ENCODE measurements around the gene NEK1. TPM values are rescaled to one million over a fixed set of nuclear protein-coding genes. Genes with fewer than 3 reads are reported as not detected.
"Not testable (repeated sequence)": the region's sequence is repeated elsewhere in the genome, so short reads cannot be mapped to it uniquely, and the experiment has no call there.

NEK1 gene
- total RNA-seq, 1 donor from 2014 or later, result 9.1 TPM

GRCh38 chr4:169443748-169444147 lies 168.6 kb downstream of the NEK1 start:
- Mint-ChIP-seq H3K27me3 (ENCODE audit: insufficient read depth) (no peaks in the 10 kb centered on the region), H3K36me3 (ENCODE audit: low read depth) (peaks cover 33% of the 10 kb centered on the region), H3K4me1 (ENCODE audit: low read depth) (no peaks in the 10 kb centered on the region), H3K9me3 (peaks cover 40% of the 10 kb centered on the region), H3K27ac (no peak overlapping the region), H3K4me3 (no peak overlapping the region)
- intact Hi-C loops (cut with micrococcal nuclease), result no loop called here
- DNase-seq (ENCODE audit: low spot score), result no peak

GRCh38 chr4:169440446-169440845 lies 171.9 kb downstream of the NEK1 start:
- Mint-ChIP-seq H3K36me3 (ENCODE audit: low read depth) (peaks cover 17% of the 10 kb centered on the region), H3K4me1 (ENCODE audit: low read depth) (no peaks in the 10 kb centered on the region), H3K4me3 (no peak overlapping the region), H3K27me3 (ENCODE audit: insufficient read depth) (no peaks in the 10 kb centered on the region), H3K9me3 (peaks cover 26% of the 10 kb centered on the region), H3K27ac (no peak overlapping the region)
- intact Hi-C loops (cut with micrococcal nuclease), result no loop called here
- no peak for DNase-seq (ENCODE audit: low spot score)

- no peaks in the 10 kb centered on the region for H3K27me3 Mint-ChIP-seq (ENCODE audit: insufficient read depth)
- no peak for DNase-seq (ENCODE audit: low spot score)
- no peak overlapping the region for H3K4me3 Mint-ChIP-seq
- H3K4me1 Mint-ChIP-seq (ENCODE audit: low read depth), result no peaks in the 10 kb centered on the region
- intact Hi-C loops (cut with micrococcal nuclease), result no loop called here
- peaks cover 17% of the 10 kb centered on the region for H3K9me3 Mint-ChIP-seq
- no peak overlapping the region for H3K27ac Mint-ChIP-seq
- peaks cover 14% of the 10 kb centered on the region for H3K36me3 Mint-ChIP-seq (ENCODE audit: low read depth)
These were observed 173.1 kb downstream of the NEK1 start for GRCh38 chr4:169439244-169439643.

- Mint-ChIP-seq H3K36me3 (ENCODE audit: low read depth) (peaks cover 7% of the 10 kb centered on the region), H3K4me1 (ENCODE audit: low read depth) (no peaks in the 10 kb centered on the region), H3K27ac (no peak overlapping the region), H3K27me3 (ENCODE audit: insufficient read depth) (no peaks in the 10 kb centered on the region), H3K9me3 (peaks cover 6% of the 10 kb centered on the region), H3K4me3 (no peak overlapping the region)
- intact Hi-C loops (cut with micrococcal nuclease), result no loop called here
- no peak for DNase-seq (ENCODE audit: low spot score)
These were observed 174.3 kb downstream of the NEK1 start for GRCh38 chr4:169438057-169438480.

GRCh38 chr4:169437299-169438047 lies 174.9 kb downstream of the NEK1 start:
- Mint-ChIP-seq H3K36me3 (ENCODE audit: low read depth) (peaks cover 6% of the 10 kb centered on the region), H3K4me1 (ENCODE audit: low read depth) (no peaks in the 10 kb centered on the region), H3K27ac (no peak overlapping the region), H3K27me3 (ENCODE audit: insufficient read depth) (no peaks in the 10 kb centered on the region), H3K4me3 (no peak overlapping the region), H3K9me3 (peaks cover 4% of the 10 kb centered on the region)
- no peak for DNase-seq (ENCODE audit: low spot score)
- intact Hi-C loops (cut with micrococcal nuclease), result no loop called here

GRCh38 chr4:169436734-169437133 lies 175.6 kb downstream of the NEK1 start:
- Mint-ChIP-seq H3K9me3 (no peaks in the 10 kb centered on the region), H3K4me3 (no peak overlapping the region), H3K4me1 (ENCODE audit: low read depth) (no peaks in the 10 kb centered on the region), H3K27ac (no peak overlapping the region), H3K27me3 (ENCODE audit: insufficient read depth) (no peaks in the 10 kb centered on the region), H3K36me3 (ENCODE audit: low read depth) (no peaks in the 10 kb centered on the region)
- DNase-seq (ENCODE audit: low spot score), result no peak
- intact Hi-C loops (cut with micrococcal nuclease), result no loop called here

- intact Hi-C loops (cut with micrococcal nuclease), result no loop called here
- Mint-ChIP-seq H3K27me3 (ENCODE audit: insufficient read depth) (no peaks in the 10 kb centered on the region), H3K27ac (no peak overlapping the region), H3K4me1 (ENCODE audit: low read depth) (no peaks in the 10 kb centered on the region), H3K4me3 (no peak overlapping the region), H3K36me3 (ENCODE audit: low read depth) (peaks cover 9% of the 10 kb centered on the region), H3K9me3 (no peaks in the 10 kb centered on the region)
- DNase-seq (ENCODE audit: low spot score), result no peak
These were observed 184.0 kb downstream of the NEK1 start for GRCh38 chr4:169428376-169428775.

- H3K27ac Mint-ChIP-seq; H3K9me3 Mint-ChIP-seq; H3K36me3 Mint-ChIP-seq (ENCODE audit: low read depth); H3K4me1 Mint-ChIP-seq (ENCODE audit: low read depth); H3K27me3 Mint-ChIP-seq (ENCODE audit: insufficient read depth); DNase-seq (ENCODE audit: low spot score); intact Hi-C loops (cut with micrococcal nuclease); H3K4me3 Mint-ChIP-seq: not testable (repeated sequence)
These were observed 184.7 kb downstream of the NEK1 start for GRCh38 chr4:169427727-169428126.

- peaks cover 13% of the 10 kb centered on the region for H3K36me3 Mint-ChIP-seq (ENCODE audit: low read depth)
- no peak overlapping the region for H3K4me3 Mint-ChIP-seq
- DNase-seq (ENCODE audit: low spot score), result no peak
- intact Hi-C loops (cut with micrococcal nuclease), result no loop called here
- no peaks in the 10 kb centered on the region for H3K9me3 Mint-ChIP-seq
- H3K4me1 Mint-ChIP-seq (ENCODE audit: low read depth), result peaks cover 19% of the 10 kb centered on the region
- H3K27me3 Mint-ChIP-seq (ENCODE audit: insufficient read depth), result no peaks in the 10 kb centered on the region
- H3K27ac Mint-ChIP-seq, result no peak overlapping the region
These were observed 192.1 kb downstream of the NEK1 start for GRCh38 chr4:169420291-169420690.

- Mint-ChIP-seq H3K36me3 (ENCODE audit: low read depth) (peaks cover 10% of the 10 kb centered on the region), H3K9me3 (no peaks in the 10 kb centered on the region), H3K4me3 (no peak overlapping the region), H3K27ac (no peak overlapping the region), H3K4me1 (ENCODE audit: low read depth) (peaks cover 19% of the 10 kb centered on the region), H3K27me3 (ENCODE audit: insufficient read depth) (no peaks in the 10 kb centered on the region)
- no peak for DNase-seq (ENCODE audit: low spot score)
- intact Hi-C loops (cut with micrococcal nuclease), result loop anchor here (10.0 kb wide), 1 partner anchor 904 kb away; no protein-coding TSS in a partner anchor
These were observed 193.5 kb downstream of the NEK1 start for GRCh38 chr4:169418846-169419245.

- no peaks in the 10 kb centered on the region for H3K27me3 Mint-ChIP-seq (ENCODE audit: insufficient read depth)
- DNase-seq (ENCODE audit: low spot score), result no peak
- no peak overlapping the region for H3K4me3 Mint-ChIP-seq
- peaks cover 8% of the 10 kb centered on the region for H3K36me3 Mint-ChIP-seq (ENCODE audit: low read depth)
- intact Hi-C loops (cut with micrococcal nuclease), result loop anchor here (10.0 kb wide), 1 partner anchor 903 kb away; no protein-coding TSS in a partner anchor
- H3K27ac Mint-ChIP-seq, result no peak overlapping the region
- peaks cover 21% of the 10 kb centered on the region for H3K4me1 Mint-ChIP-seq (ENCODE audit: low read depth)
- H3K9me3 Mint-ChIP-seq, result no peaks in the 10 kb centered on the region
These were observed 194.6 kb downstream of the NEK1 start for GRCh38 chr4:169417629-169418282.

GRCh38 chr4:169416997-169417396 lies 195.4 kb downstream of the NEK1 start:
- Mint-ChIP-seq H3K27me3 (ENCODE audit: insufficient read depth) (no peaks in the 10 kb centered on the region), H3K27ac (no peak overlapping the region), H3K4me1 (ENCODE audit: low read depth) (peaks cover 28% of the 10 kb centered on the region), H3K9me3 (no peaks in the 10 kb centered on the region), H3K36me3 (ENCODE audit: low read depth) (peaks cover 8% of the 10 kb centered on the region), H3K4me3 (no peak overlapping the region)
- DNase-seq (ENCODE audit: low spot score), result no peak
- intact Hi-C loops (cut with micrococcal nuclease), result loop anchor here (10.0 kb wide), 1 partner anchor 902 kb away; no protein-coding TSS in a partner anchor

GRCh38 chr4:169416461-169416860 lies 195.9 kb downstream of the NEK1 start:
- Mint-ChIP-seq H3K4me1 (ENCODE audit: low read depth) (peaks cover 30% of the 10 kb centered on the region), H3K36me3 (ENCODE audit: low read depth) (peaks cover 5% of the 10 kb centered on the region), H3K9me3 (no peaks in the 10 kb centered on the region), H3K27me3 (ENCODE audit: insufficient read depth) (no peaks in the 10 kb centered on the region), H3K4me3 (no peak overlapping the region), H3K27ac (no peak overlapping the region)
- intact Hi-C loops (cut with micrococcal nuclease), result loop anchor here (10.0 kb wide), 1 partner anchor 902 kb away; no protein-coding TSS in a partner anchor
- DNase-seq (ENCODE audit: low spot score), result no peak

Data from activated T-helper 1 cell treated with anti-CD3 and anti-CD28 coated beads, Interleukin-12 subunit alpha, Interleukin-12 subunit beta, Interleukin-2, Interleukin-4 antibody, amounts not matched to agents 30 ng/mL and 10 ng/mL and 1 ng/mL, durations not matched to agents 14 hours and 24 hours and 36 hours (primary cell).